Measurements from ENCODE around the gene PTGDR2.

- TF ChIP-seq CTCF (IDR thresholded peaks at IDR 0.05; ENCODE audit: low read depth, low read length), result no peak
- TF ChIP-seq POLR2A (IDR thresholded peaks at IDR 0.05; ENCODE audit: extremely low read depth, insufficient read length), result no peak
- TF ChIP-seq MYC (IDR thresholded peaks at IDR 0.05; ENCODE audit: low read depth, low read length), result no peak
- TF ChIP-seq MAX (IDR thresholded peaks at IDR 0.05; ENCODE audit: low read depth, low read length), result no peak
Observed at GRCh38 chr11:60857378-60858232, 1.9 kb upstream of the PTGDR2 start.

Data from NB4 (cell line).